IMR-90 (cell line): ENCODE measurements around the gene CDC6. TPM values are rescaled to one million over a fixed set of nuclear protein-coding genes. Genes with fewer than 3 reads are reported as not detected.

Experiments
- ATAC-seq: fragments of 200-7000 bp; cut with Tn5 transposase; 2 replicates; pipeline ENCODE4 v1.9.1; 2020; ENCODE audit warnings: low read depth, mild to moderate bottlenecking, moderate library complexity
- BruUV-seq: library from RNA; stranded (reverse); fragments of 400-500 nt; replicated peaks from 2 replicates; lab custom pipeline; 2021; lab: Mats Ljungman, UMichigan
- CTCF ChIA-PET: fragments of 300-600 bp; formaldehyde crosslinking; extraction: SDS; loops from one replicate; lab custom pipeline; 2021; ENCODE audit warnings: antibody characterized with exemption; lab: Yijun Ruan, JAX
- POLR2A ChIA-PET: fragments of 300-600 bp; sonication (Branson Sonifier 250); formaldehyde crosslinking; loops from one replicate; lab custom pipeline; 2022; ENCODE audit warnings: antibody characterized with exemption; ENCODE audit not compliant: unreplicated experiment; lab: Charles Lee
- DNase-seq: peaks from one replicate; pipeline ENCODE4 v3.0.0; 2013
- H2AFZ ChIP-seq: replicated peaks from 2 replicates; pipeline ENCODE3; 2013; ENCODE audit warnings: low read length, mild to moderate bottlenecking; ENCODE audit not compliant: poor library complexity
- H2AK5ac ChIP-seq: 2 replicates; pipeline ENCODE4 v1.6.1; 2013; ENCODE audit warnings: low read depth, low read length, inconsistent platforms
- H2AK9ac ChIP-seq: replicated peaks from 2 replicates; pipeline ENCODE3; 2013; ENCODE audit warnings: mild to moderate bottlenecking, low read depth, low read length, moderate library complexity; ENCODE audit not compliant: poor library complexity
- H2BK120ac ChIP-seq: 2 replicates; pipeline ENCODE4 v1.6.1; 2013; ENCODE audit warnings: low read depth, low read length, inconsistent platforms
- H2BK15ac ChIP-seq: 3 replicates; pipeline ENCODE4 v1.6.1; 2013; ENCODE audit warnings: low read depth, low read length, inconsistent platforms
- H2BK20ac ChIP-seq: 2 replicates; pipeline ENCODE4 v1.6.1; 2013; ENCODE audit warnings: low read depth, mild to moderate bottlenecking, inconsistent platforms, low read length, moderate library complexity
- H2BK5ac ChIP-seq: 2 replicates; pipeline ENCODE4 v1.6.1; 2013; ENCODE audit warnings: mild to moderate bottlenecking, low read depth, low read length, inconsistent platforms; ENCODE audit not compliant: poor library complexity, severe bottlenecking
- H3K14ac ChIP-seq: replicated peaks from 2 replicates; pipeline ENCODE4 v1.6.1; 2013; ENCODE audit warnings: low read depth, low read length, inconsistent platforms
- H3K18ac ChIP-seq: 2 replicates; pipeline ENCODE4 v1.6.1; 2013; ENCODE audit warnings: low read depth, low read length, control low read depth
- H3K23ac ChIP-seq: 2 replicates; pipeline ENCODE4 v1.6.1; 2013; ENCODE audit warnings: low read depth, low read length, inconsistent platforms
- H3K27ac ChIP-seq: 2 replicates; pipeline ENCODE4 v1.5.1; 2013; ENCODE audit warnings: mild to moderate bottlenecking, control low read depth, low read length; ENCODE audit not compliant: insufficient read depth
- H3K27me3 ChIP-seq: 2 replicates; pipeline ENCODE4 v1.6.1; 2013; ENCODE audit warnings: low read length; ENCODE audit not compliant: control insufficient read depth, insufficient read depth
- H3K36me3 ChIP-seq: 2 replicates; pipeline ENCODE4 v1.6.1; 2013; ENCODE audit warnings: low read length, mixed read lengths; ENCODE audit not compliant: control insufficient read depth, insufficient read depth
- H3K4ac ChIP-seq: 2 replicates; pipeline ENCODE4 v1.6.1; 2013; ENCODE audit warnings: low read depth, low read length, inconsistent platforms
- H3K4me1 ChIP-seq: 2 replicates; pipeline ENCODE4 v1.6.1; 2013; ENCODE audit warnings: low read length, mixed read lengths; ENCODE audit not compliant: control insufficient read depth, insufficient read depth
- H3K4me2 ChIP-seq: 2 replicates; pipeline ENCODE4 v1.6.1; 2013; ENCODE audit warnings: low read depth, mild to moderate bottlenecking, control low read depth, low read length, moderate library complexity
- H3K4me3 ChIP-seq: 2 replicates; pipeline ENCODE4 v1.5.1; 2013; ENCODE audit warnings: low read depth, mild to moderate bottlenecking, control low read depth, low read length, moderate library complexity; ENCODE audit not compliant: insufficient read depth
- H3K56ac ChIP-seq: 2 replicates; pipeline ENCODE4 v1.6.1; 2013; ENCODE audit warnings: low read length, inconsistent platforms; ENCODE audit not compliant: insufficient read depth; ENCODE audit errors: extremely low read depth
- H3K79me1 ChIP-seq, 2 experiments: 2 replicates each; pipeline ENCODE4 v1.6.1; 2013; ENCODE audit warnings: low read length in 2 of 2, inconsistent platforms in 1 of 2, low read depth in 1 of 2
- H3K9ac ChIP-seq: 2 replicates; pipeline ENCODE4 v1.6.1; 2013; ENCODE audit warnings: low read depth, low read length, control low read depth
- H3K9me1 ChIP-seq: 2 replicates; pipeline ENCODE4 v1.6.1; 2013; ENCODE audit warnings: low read length, inconsistent platforms; ENCODE audit not compliant: insufficient read depth
- H3K9me3 ChIP-seq: 2 replicates; pipeline ENCODE4 v1.6.1; 2013; ENCODE audit warnings: low read length; ENCODE audit not compliant: control insufficient read depth, insufficient read depth
- H4K20me1 ChIP-seq: 2 replicates; pipeline ENCODE4 v1.6.1; 2013; ENCODE audit warnings: low read length, inconsistent platforms; ENCODE audit not compliant: insufficient read depth
- H4K5ac ChIP-seq: 2 replicates; pipeline ENCODE4 v1.6.1; 2013; ENCODE audit warnings: mild to moderate bottlenecking, low read depth, low read length, control low read depth
- H4K8ac ChIP-seq, 2 experiments: 2 replicates each; pipeline ENCODE4 v1.6.1; 2013; ENCODE audit warnings: low read depth in 2 of 2, low read length in 2 of 2, control low read depth in 1 of 2, inconsistent platforms in 1 of 2
- H4K91ac ChIP-seq: 2 replicates; pipeline ENCODE4 v1.6.1; 2013; ENCODE audit warnings: low read depth, low read length, inconsistent platforms; ENCODE audit not compliant: insufficient read depth
- BHLHE40 ChIP-seq: fragments of 150-350 bp; IDR thresholded peaks from 2 replicates; pipeline ENCODE4 v1.6.1; 2016; ENCODE audit warnings: mild to moderate bottlenecking, low read depth, low read length
- CHD1 ChIP-seq: IDR thresholded peaks from 2 replicates; pipeline ENCODE4 v1.6.1; 2012; ENCODE audit warnings: low read depth, low read length, improper control_type of control experiment
- FOS ChIP-seq: fragments of 150-350 bp; IDR thresholded peaks from 2 replicates; pipeline ENCODE4 v1.6.1; 2016; ENCODE audit warnings: low read depth, low read length
- POLR2A ChIP-seq: IDR thresholded peaks from 2 replicates; pipeline ENCODE4 v1.6.1; 2012; ENCODE audit warnings: mild to moderate bottlenecking, low read depth, low read length
- dilution Hi-C: fragments of 300-500 bp; cut with HindIII; formaldehyde crosslinking; loops from one replicate; pipeline ENCODE4 v1.14.3; 2018; ENCODE audit warnings: low sequenced_read_pairs; ENCODE audit not compliant: unreplicated experiment
- in situ Hi-C: fragments of 300-500 bp; cut with MboI; formaldehyde crosslinking; loops from 3 replicates; pipeline ENCODE4 v1.14.3; 2019; ENCODE audit warnings: low sequenced_read_pairs, inconsistent platforms, mixed read lengths
- intact Hi-C: fragments of 100-400 bp; cut with micrococcal nuclease; formaldehyde crosslinking; loops from 2 replicates; pipeline ENCODE4 v1.10.0; 2022
- polyA plus RNA-seq, 3 experiments: library from polyadenylated mRNA; depleted of rRNA; stranded (reverse); fragments of >200 nt; gene quantifications; 2 replicates each; pipeline ENCODE4 v1.2.3, GENCODE V29; 2012; ENCODE audit warnings: low replicate concordance in 1 of 3
- total RNA-seq: library from RNA; depleted of rRNA; stranded (reverse); fragments of >200 nt; gene quantifications from 2 replicates; pipeline ENCODE4 v1.2.3, GENCODE V29; 2012

CDC6 gene
- total and polyA plus RNA-seq, 2 of the 4 experiments (the other 2 are of a cell fraction) = 15.3 to 25.6 TPM

DNA sequence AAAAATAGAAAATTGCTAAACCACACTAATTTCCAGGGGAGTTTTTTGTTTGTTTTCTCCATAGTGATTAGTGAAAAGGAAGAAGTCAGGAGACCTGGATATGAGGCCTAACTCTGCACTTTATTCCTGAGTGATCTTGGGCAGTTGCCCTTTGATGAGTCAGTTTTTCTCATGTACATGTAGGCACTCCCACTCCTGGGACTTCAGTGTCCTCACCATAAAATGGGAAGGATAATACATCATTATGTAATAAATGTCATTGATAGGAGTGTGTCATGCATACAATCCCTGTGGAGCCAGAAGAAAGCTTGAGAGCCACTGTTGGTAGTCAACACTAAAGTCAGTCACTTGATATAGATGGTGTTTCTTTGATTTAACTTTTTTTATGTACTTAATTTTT, 36.1 kb upstream of the CDC6 start:
- H3K14ac ChIP-seq = no peak overlapping the region
- TF ChIP-seq CHD1 = no peak
- no peak for TF ChIP-seq POLR2A
- 0 out of 2 replicates have a peak, but pooled peaks have one; percentile 17 for TF ChIP-seq FOS
- TF ChIP-seq BHLHE40 = peak; percentile 28; the same call in 1 of the 2 replicates
- BruUV-seq = no TSS peak
- H3K23ac ChIP-seq = no peak overlapping the region
- no peak overlapping the region for H3K18ac ChIP-seq
- H3K79me1 ChIP-seq = peaks cover 33 to 56% of the 10 kb centered on the region in 2 experiments
- no peak overlapping the region for H4K91ac ChIP-seq
- POLR2A ChIA-PET = interaction anchor here (0.6 kb wide), 1 partner anchor 78 kb away, joined by 3 read pairs; no protein-coding TSS in a partner anchor
- intact Hi-C loops (loop anchor here (10.0 kb wide), 1 partner anchor 47 kb away; no protein-coding TSS in a partner anchor), dilution Hi-C loops (no loop called here), in situ Hi-C loops (loop anchor here (5.0 kb wide), 1 partner anchor 49 kb away; no protein-coding TSS in a partner anchor)
- no peak overlapping the region for H3K27ac ChIP-seq
- no peak overlapping the region for H3K9ac ChIP-seq
- CTCF ChIA-PET = no interaction called here
- ATAC-seq = peak; percentile 86
- H3K4me3 ChIP-seq = no peak overlapping the region
- no peak overlapping the region for H2BK15ac ChIP-seq
- no peak overlapping the region for H4K8ac ChIP-seq
- no peak overlapping the region for H2AK5ac ChIP-seq
- H3K36me3 ChIP-seq = peaks cover under 1% of the 10 kb centered on the region; the same call in 1 of the 2 replicates
- H3K9me1 ChIP-seq = peaks cover 13% of the 10 kb centered on the region; the same call in 1 of the 2 replicates
- H2BK120ac ChIP-seq = no peak overlapping the region
- H4K5ac ChIP-seq = no peak overlapping the region
- no peak overlapping the region for H3K4me2 ChIP-seq
- H3K9me3 ChIP-seq = no peaks in the 10 kb centered on the region
- H2BK5ac ChIP-seq = no peak overlapping the region
- 0 out of 2 replicates have a peak, but pooled peaks cover 3% of the 10 kb centered on the region for H3K4me1 ChIP-seq
- H2AFZ ChIP-seq = no peak overlapping the region
- H3K56ac ChIP-seq = no peak overlapping the region
- no peak overlapping the region for H2AK9ac ChIP-seq
- H3K27me3 ChIP-seq = no peaks in the 10 kb centered on the region
- H2BK20ac ChIP-seq = no peak overlapping the region
- H4K20me1 ChIP-seq = peaks cover 22% of the 10 kb centered on the region
- peak; percentile 85 for DNase-seq
- no peak overlapping the region for H3K4ac ChIP-seq
